ENCODE data around the gene HSD17B2.

Gene HSD17B2

GRCh38 chr16:82046541-82046940 lies 11.5 kb downstream of the HSD17B2 start:
- TF ChIP-seq CTCF (IDR thresholded peaks at IDR 0.05), result no peak
- H3K27ac ChIP-seq, result no peak overlapping the region
- H3K4me3 ChIP-seq, result no peak overlapping the region
- no peak for DNase-seq (ENCODE audit: low spot score)

DNA sequence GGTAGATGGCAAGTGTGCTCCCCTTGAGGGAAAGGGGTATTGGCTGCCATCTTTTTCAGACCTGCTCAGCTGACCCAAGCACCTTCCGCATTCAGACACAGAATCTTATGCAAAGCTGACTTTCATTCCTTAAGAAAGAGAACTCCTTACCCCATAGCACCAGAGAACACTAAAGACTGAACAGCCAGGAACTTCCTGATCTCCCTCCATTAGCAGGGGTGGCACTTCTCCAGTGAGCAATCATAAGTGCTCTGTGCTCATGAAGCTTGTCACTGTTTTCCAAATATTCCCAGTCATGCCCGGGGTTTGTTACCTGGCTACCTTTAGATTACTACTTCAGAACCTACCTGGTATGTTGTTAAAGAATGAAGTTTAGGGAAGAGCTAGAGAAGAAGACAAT lies 11.9 kb downstream of the HSD17B2 start:
- H3K27ac ChIP-seq, result no peak overlapping the region
- no peak overlapping the region for H3K4me3 ChIP-seq
- TF ChIP-seq CTCF (IDR thresholded peaks at IDR 0.05), result no peak
- no peak for DNase-seq (ENCODE audit: low spot score)

- no peak overlapping the region for H3K27ac ChIP-seq
- DNase-seq (ENCODE audit: low spot score), result no peak
- no peak for TF ChIP-seq CTCF (IDR thresholded peaks at IDR 0.05)
- H3K4me3 ChIP-seq, result no peak overlapping the region
Measured at GRCh38 chr16:82047374-82047773, 12.3 kb downstream of the HSD17B2 start.

DNA sequence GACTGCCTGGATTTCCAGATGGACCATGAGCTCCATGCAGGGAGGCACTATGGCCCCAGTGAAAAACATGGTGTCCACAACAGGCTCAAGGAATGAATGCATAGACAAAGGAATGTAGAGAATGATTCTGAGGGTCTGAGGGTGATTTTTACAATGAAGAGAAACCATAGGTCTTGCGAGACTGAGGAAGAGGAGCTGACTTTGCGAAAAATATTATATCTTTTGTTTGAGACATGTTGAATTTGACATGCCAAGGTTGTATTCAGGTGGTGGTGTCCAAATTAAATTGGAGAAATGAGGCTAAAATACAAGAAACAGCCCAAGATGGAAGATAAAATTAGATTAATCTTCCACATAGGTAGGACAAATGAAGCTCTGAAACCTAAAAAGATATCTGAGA lies 12.7 kb downstream of the HSD17B2 start:
- H3K4me3 ChIP-seq, result no peak overlapping the region
- H3K27ac ChIP-seq, result no peak overlapping the region
- no peak for DNase-seq (ENCODE audit: low spot score)
- no peak for TF ChIP-seq CTCF (IDR thresholded peaks at IDR 0.05)

- no peak for TF ChIP-seq CTCF (IDR thresholded peaks at IDR 0.05)
- DNase-seq (ENCODE audit: low spot score), result no peak
- Histone ChIP-seq H3K4me3 (no peak overlapping the region), H3K27ac (no peak overlapping the region)
Measured at GRCh38 chr16:82049484-82049883, 14.4 kb downstream of the HSD17B2 start.

GRCh38 chr16:82050506-82050905 lies 15.5 kb downstream of the HSD17B2 start:
- no peak for DNase-seq (ENCODE audit: low spot score)
- H3K27ac ChIP-seq, result no peak overlapping the region
- TF ChIP-seq CTCF (IDR thresholded peaks at IDR 0.05), result no peak

DNA sequence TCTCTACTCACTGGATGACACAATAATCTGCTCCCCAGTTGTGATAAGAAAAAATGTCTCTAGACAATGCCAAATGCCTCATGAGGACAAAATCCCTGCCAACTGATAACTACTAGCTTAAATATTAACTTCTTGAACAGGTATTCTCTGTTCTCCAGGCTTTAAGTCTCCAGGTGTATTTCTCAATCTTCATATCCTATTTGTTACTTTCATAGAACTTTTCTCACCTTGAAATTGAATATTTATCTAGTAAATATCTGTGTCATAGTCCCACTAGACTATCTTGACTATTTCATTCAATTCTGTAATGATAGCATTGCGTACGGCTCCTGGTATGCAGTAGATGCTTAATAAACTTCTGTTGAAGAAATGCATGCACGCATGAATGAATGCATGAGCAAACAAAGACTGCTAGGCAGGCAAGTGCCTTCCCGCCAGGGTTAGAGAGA lies 15.9 kb downstream of the HSD17B2 start:
- H3K4me3 ChIP-seq, result no peak overlapping the region
- TF ChIP-seq CTCF (IDR thresholded peaks at IDR 0.05), result no peak
- H3K27ac ChIP-seq, result no peak overlapping the region
- no peak for DNase-seq (ENCODE audit: low spot score)

More at GRCh38 chr16:82050506-82050905, 15.5 kb downstream of the HSD17B2 start:
- H3K4me3 ChIP-seq, result no peak overlapping the region
